ENCODE results near the gene CCR6. TPM values are rescaled to one million over a fixed set of nuclear protein-coding genes. Genes with fewer than 3 reads are reported as not detected.

CCR6 gene
- total RNA-seq, 1 experiment from 2014 or later = not detected

GRCh38 chr6:167089243-167090142, 33.4 kb upstream of the CCR6 start:
- Histone ChIP-seq H3K27me3 (ENCODE audit: low read length) (no peaks in the 10 kb centered on the region), H3K4me2 (ENCODE audit: low read depth, low read length, poor library complexity, severe bottlenecking) (peak overlapping the region; percentile 17), H3K27ac (ENCODE audit: low read length) (no peak overlapping the region), H3K36me3 (ENCODE audit: insufficient read depth, low read length) (no peaks in the 10 kb centered on the region), H3K4me1 (ENCODE audit: low read length) (peaks cover 33% of the 10 kb centered on the region), H3K9me2 (replicated peaks; ENCODE audit: insufficient read depth, low read length) (no peaks in the 10 kb centered on the region), H3K4me3 (ENCODE audit: low read length) (no peak overlapping the region), H4K20me1 (ENCODE audit: insufficient read depth, low read depth, low read length) (no peaks in the 10 kb centered on the region; the same call in 1 of the 2 replicates), H2AFZ (ENCODE audit: low read length) (no peak overlapping the region), H3K9ac (ENCODE audit: low read length) (no peak overlapping the region), H3K79me2 (ENCODE audit: low read length) (no peaks in the 10 kb centered on the region), H3K9me3 (ENCODE audit: low read length) (peaks cover 4% of the 10 kb centered on the region; the same call in 1 of the 2 replicates)
- peak; percentile 73 for DNase-seq

DNA sequence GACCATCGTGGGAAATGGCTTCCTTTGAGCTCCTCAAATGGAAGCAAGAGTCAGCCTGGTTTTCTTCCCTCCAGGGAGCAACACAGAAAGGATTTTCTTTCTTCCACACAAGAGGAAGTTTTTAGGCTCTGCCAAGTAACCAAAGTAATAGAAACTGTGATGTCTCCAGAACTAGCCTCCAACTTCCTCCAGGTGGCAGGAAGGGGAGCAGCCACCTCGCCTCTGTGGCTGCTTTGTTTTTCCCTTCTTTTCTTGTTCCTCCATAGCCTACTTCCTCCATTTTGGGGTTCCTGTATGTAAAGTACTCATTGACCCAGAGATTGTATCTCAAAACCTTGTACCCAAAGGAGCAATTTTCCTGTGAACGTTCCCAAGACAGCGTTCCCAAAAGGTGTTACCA, 32.7 kb upstream of the CCR6 start:
- H3K36me3 ChIP-seq (ENCODE audit: insufficient read depth, low read length) = no peaks in the 10 kb centered on the region
- peak; percentile 40 for DNase-seq
- H3K27me3 ChIP-seq (ENCODE audit: low read length) = no peaks in the 10 kb centered on the region
- H2AFZ ChIP-seq (ENCODE audit: low read length) = no peak overlapping the region
- no peaks in the 10 kb centered on the region for H3K79me2 ChIP-seq (ENCODE audit: low read length)
- H3K4me2 ChIP-seq (ENCODE audit: low read depth, low read length, poor library complexity, severe bottlenecking) = no peak overlapping the region
- peaks cover 4% of the 10 kb centered on the region; the same call in 1 of the 2 replicates for H3K9me3 ChIP-seq (ENCODE audit: low read length)
- H3K27ac ChIP-seq (ENCODE audit: low read length) = no peak overlapping the region
- no peaks in the 10 kb centered on the region for H3K9me2 ChIP-seq (replicated peaks; ENCODE audit: insufficient read depth, low read length)
- H3K4me1 ChIP-seq (ENCODE audit: low read length) = peaks cover 40% of the 10 kb centered on the region
- H3K4me3 ChIP-seq (ENCODE audit: low read length) = no peak overlapping the region
- H4K20me1 ChIP-seq (ENCODE audit: insufficient read depth, low read depth, low read length) = no peaks in the 10 kb centered on the region; the same call in 1 of the 2 replicates
- no peak overlapping the region for H3K9ac ChIP-seq (ENCODE audit: low read length)

DNA sequence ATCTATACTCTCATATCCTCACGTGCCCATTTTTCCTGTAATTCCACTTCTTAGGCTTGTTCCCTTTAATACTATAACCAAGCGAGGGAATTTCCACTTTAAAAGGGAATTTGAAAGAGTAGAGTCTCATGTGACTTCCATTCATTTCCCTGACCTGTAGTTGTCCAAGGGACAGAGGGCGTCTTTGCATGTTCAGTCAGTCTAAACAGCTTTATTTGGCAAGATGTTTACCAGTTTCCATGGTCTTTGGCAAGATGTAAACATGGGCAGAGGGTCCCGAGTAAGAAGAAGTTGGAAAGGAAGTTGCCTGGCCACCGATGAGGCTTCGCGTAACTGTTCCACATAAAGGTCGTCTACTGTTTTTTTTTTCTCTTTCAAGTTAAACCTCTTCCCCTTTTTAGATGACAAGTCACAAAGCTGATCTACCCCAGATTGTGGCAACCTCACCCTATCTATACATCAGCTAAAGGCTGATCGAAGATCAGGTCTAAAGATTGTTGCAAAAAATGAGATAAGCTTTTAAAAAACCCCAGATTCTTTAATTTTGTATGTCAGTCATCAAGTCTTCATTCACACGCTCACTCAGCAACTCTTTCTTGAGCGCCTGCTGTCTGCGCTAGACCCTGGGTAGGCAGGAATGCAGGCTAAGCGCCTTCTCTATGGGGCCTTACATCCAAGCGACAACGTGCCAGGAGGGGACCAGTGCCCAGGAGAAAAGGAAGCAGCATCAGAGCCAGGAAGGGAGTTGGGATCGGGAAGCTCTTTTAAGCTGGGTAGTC, 31.7 kb upstream of the CCR6 start:
- H3K9me3 ChIP-seq (ENCODE audit: low read length) = peaks cover 4% of the 10 kb centered on the region; the same call in 1 of the 2 replicates
- no peak overlapping the region for H3K4me3 ChIP-seq (ENCODE audit: low read length)
- no peaks in the 10 kb centered on the region for H3K79me2 ChIP-seq (ENCODE audit: low read length)
- H3K4me2 ChIP-seq (ENCODE audit: low read depth, low read length, poor library complexity, severe bottlenecking) = no peak overlapping the region
- no peak overlapping the region for H3K9ac ChIP-seq (ENCODE audit: low read length)
- H4K20me1 ChIP-seq (ENCODE audit: insufficient read depth, low read depth, low read length) = no peaks in the 10 kb centered on the region; the same call in 1 of the 2 replicates
- no peaks in the 10 kb centered on the region for H3K36me3 ChIP-seq (ENCODE audit: insufficient read depth, low read length)
- H3K27me3 ChIP-seq (ENCODE audit: low read length) = no peaks in the 10 kb centered on the region
- no peak overlapping the region for H2AFZ ChIP-seq (ENCODE audit: low read length)
- H3K9me2 ChIP-seq (replicated peaks; ENCODE audit: insufficient read depth, low read length) = no peaks in the 10 kb centered on the region
- H3K4me1 ChIP-seq (ENCODE audit: low read length) = peaks cover 46% of the 10 kb centered on the region
- DNase-seq = no peak
- no peak overlapping the region for H3K27ac ChIP-seq (ENCODE audit: low read length)

DNA sequence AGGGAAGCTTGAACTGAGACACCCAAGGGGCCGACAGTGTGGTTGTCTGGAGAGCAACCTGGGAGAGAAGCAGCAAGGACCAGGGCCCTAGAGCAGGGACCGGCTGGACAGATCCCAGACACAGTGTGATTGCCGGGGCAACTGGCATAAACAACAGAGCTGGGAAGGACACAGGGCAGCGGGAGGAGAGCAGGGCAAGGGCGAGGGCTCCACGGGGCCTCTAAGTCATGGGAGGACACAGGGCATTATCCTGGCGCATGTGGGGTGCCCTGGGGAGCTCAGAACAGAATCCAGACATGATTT, 31.1 kb upstream of the CCR6 start:
- H3K9me3 ChIP-seq (ENCODE audit: low read length) = peaks cover 2% of the 10 kb centered on the region; the same call in 1 of the 2 replicates
- no peak overlapping the region for H3K4me3 ChIP-seq (ENCODE audit: low read length)
- H3K4me2 ChIP-seq (ENCODE audit: low read depth, low read length, poor library complexity, severe bottlenecking) = no peak overlapping the region
- no peaks in the 10 kb centered on the region for H3K9me2 ChIP-seq (replicated peaks; ENCODE audit: insufficient read depth, low read length)
- peaks cover 46% of the 10 kb centered on the region for H3K4me1 ChIP-seq (ENCODE audit: low read length)
- no peak overlapping the region for H2AFZ ChIP-seq (ENCODE audit: low read length)
- no peak overlapping the region for H3K27ac ChIP-seq (ENCODE audit: low read length)
- DNase-seq = no peak
- no peaks in the 10 kb centered on the region for H3K27me3 ChIP-seq (ENCODE audit: low read length)
- H3K79me2 ChIP-seq (ENCODE audit: low read length) = no peaks in the 10 kb centered on the region
- H3K36me3 ChIP-seq (ENCODE audit: insufficient read depth, low read length) = no peaks in the 10 kb centered on the region
- H4K20me1 ChIP-seq (ENCODE audit: insufficient read depth, low read depth, low read length) = no peaks in the 10 kb centered on the region; the same call in 1 of the 2 replicates
- no peak overlapping the region for H3K9ac ChIP-seq (ENCODE audit: low read length)

DNA sequence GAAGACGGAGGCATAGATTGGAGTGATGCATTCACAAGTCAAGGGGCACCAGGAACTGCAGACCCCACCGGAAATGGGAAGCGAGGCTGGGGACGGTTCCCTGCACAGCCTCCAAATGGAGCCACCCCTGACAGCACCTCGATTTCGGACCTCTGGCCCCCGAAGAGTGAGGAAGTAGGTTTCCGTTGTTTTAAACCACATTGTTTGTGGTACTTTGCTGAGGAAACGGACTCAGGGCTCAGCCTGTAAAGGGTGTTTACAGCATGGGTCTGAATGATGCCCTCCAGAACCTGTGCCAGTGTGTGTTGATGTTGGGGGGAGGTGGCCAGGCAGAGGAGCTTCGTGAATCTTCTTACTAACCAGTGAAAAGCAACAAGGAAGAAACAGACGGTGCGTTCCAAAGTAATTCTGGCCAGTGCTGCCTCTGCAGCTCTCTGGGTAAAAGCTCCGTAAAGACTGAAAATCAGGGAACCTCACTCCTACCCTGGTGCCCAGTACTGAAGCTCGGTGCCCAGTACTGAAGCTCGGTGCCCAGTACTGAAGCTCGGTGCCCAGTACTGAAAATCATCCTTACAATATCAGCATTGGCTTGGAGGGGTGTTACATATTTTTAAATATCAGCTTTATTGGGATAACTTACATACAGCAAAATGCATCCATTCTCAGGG, 30.1 kb upstream of the CCR6 start:
- Histone ChIP-seq H3K27me3 (ENCODE audit: low read length) (no peaks in the 10 kb centered on the region), H3K4me1 (ENCODE audit: low read length) (peaks cover 46% of the 10 kb centered on the region), H3K9ac (ENCODE audit: low read length) (no peak overlapping the region), H4K20me1 (ENCODE audit: insufficient read depth, low read depth, low read length) (no peaks in the 10 kb centered on the region; the same call in 1 of the 2 replicates), H3K79me2 (ENCODE audit: low read length) (no peaks in the 10 kb centered on the region), H3K27ac (ENCODE audit: low read length) (no peak overlapping the region), H3K9me2 (replicated peaks; ENCODE audit: insufficient read depth, low read length) (no peaks in the 10 kb centered on the region), H2AFZ (ENCODE audit: low read length) (no peak overlapping the region), H3K36me3 (ENCODE audit: insufficient read depth, low read length) (no peaks in the 10 kb centered on the region), H3K4me3 (ENCODE audit: low read length) (no peak overlapping the region), H3K9me3 (ENCODE audit: low read length) (no peaks in the 10 kb centered on the region), H3K4me2 (ENCODE audit: low read depth, low read length, poor library complexity, severe bottlenecking) (no peak overlapping the region)
- DNase-seq = no peak

DNA sequence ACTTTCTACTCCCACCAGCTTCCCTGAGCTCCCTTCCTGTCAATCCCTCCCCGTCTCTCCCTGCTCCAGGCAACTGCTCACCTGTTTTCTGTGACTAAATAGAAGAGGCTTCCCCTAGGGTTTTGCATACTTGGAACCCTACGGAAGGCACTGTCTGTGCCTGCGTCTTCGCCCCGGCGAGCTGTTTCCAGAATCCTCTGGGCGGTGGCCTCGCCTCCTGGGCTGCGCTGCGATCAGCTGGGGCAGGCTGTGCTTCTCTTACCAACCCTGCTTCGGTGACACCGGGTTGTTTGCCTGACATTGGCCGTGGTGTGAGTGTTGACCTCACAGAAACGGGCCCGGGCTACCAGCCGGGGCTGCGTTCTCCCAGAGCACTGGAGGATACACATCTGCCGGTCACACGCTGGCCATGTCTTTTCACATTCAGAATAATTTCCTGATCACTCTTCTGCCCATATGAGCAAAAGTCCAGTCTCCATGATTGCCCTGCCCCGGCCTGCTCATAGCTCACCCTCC, 29.4 kb upstream of the CCR6 start:
- H3K9me2 ChIP-seq (replicated peaks; ENCODE audit: insufficient read depth, low read length) = no peaks in the 10 kb centered on the region
- no peaks in the 10 kb centered on the region for H3K9me3 ChIP-seq (ENCODE audit: low read length)
- DNase-seq = no peak
- H3K4me1 ChIP-seq (ENCODE audit: low read length) = peaks cover 42% of the 10 kb centered on the region
- H3K79me2 ChIP-seq (ENCODE audit: low read length) = no peaks in the 10 kb centered on the region
- H4K20me1 ChIP-seq (ENCODE audit: insufficient read depth, low read depth, low read length) = no peaks in the 10 kb centered on the region; the same call in 1 of the 2 replicates
- no peaks in the 10 kb centered on the region for H3K36me3 ChIP-seq (ENCODE audit: insufficient read depth, low read length)
- H3K27me3 ChIP-seq (ENCODE audit: low read length) = no peaks in the 10 kb centered on the region
- H2AFZ ChIP-seq (ENCODE audit: low read length) = no peak overlapping the region
- H3K27ac ChIP-seq (ENCODE audit: low read length) = no peak overlapping the region
- H3K9ac ChIP-seq (ENCODE audit: low read length) = no peak overlapping the region
- no peak overlapping the region for H3K4me3 ChIP-seq (ENCODE audit: low read length)
- H3K4me2 ChIP-seq (ENCODE audit: low read depth, low read length, poor library complexity, severe bottlenecking) = no peak overlapping the region

DNA sequence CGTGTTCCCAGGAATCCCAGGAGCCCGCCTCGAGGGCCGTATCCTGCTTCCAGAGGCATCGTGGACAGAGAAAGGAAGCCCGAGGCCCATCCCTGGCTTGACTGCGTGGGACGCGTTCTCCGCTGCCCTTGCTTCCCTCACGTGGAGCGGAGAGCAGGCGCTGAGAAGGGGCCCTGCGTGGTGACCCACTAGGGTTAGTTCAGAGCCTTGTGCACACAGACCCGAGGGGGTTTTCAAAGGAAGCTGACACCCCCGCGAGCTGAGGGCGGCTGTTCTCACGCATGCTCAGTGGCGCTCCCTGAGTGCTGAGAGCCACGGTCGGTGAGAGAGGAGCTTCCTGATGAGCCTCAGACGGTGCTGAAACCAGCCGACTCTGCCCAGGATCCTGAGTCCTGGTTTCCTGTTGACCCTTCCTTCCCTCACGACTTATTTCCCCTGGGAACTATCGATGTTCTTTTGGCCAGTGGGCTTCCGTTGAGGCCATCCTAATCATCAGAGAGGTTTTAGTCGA, 28.9 kb upstream of the CCR6 start:
- Histone ChIP-seq H3K9me2 (replicated peaks; ENCODE audit: insufficient read depth, low read length) (no peaks in the 10 kb centered on the region), H3K36me3 (ENCODE audit: insufficient read depth, low read length) (no peaks in the 10 kb centered on the region), H3K9ac (ENCODE audit: low read length) (no peak overlapping the region), H3K9me3 (ENCODE audit: low read length) (no peaks in the 10 kb centered on the region), H3K4me3 (ENCODE audit: low read length) (no peak overlapping the region), H3K27ac (ENCODE audit: low read length) (no peak overlapping the region), H3K27me3 (ENCODE audit: low read length) (no peaks in the 10 kb centered on the region), H3K79me2 (ENCODE audit: low read length) (no peaks in the 10 kb centered on the region), H3K4me2 (ENCODE audit: low read depth, low read length, poor library complexity, severe bottlenecking) (no peak overlapping the region), H3K4me1 (ENCODE audit: low read length) (peaks cover 37% of the 10 kb centered on the region), H2AFZ (ENCODE audit: low read length) (no peak overlapping the region), H4K20me1 (ENCODE audit: insufficient read depth, low read depth, low read length) (no peaks in the 10 kb centered on the region; the same call in 1 of the 2 replicates)
- DNase-seq = peak; percentile 39
